Stimulated activated naive B cell treated with anti-CD40 and anti-IgM and Interleukin-4, amounts not matched to agents 10 μg/mL and 1 μg/mL and 100 μg/mL, for 72 hours (primary cell): Measurements from ENCODE around the gene NUDT15.

ENCODE experiments used
- ATAC-seq, 2 donors: fragments of 150-1000 bp; cut with Tn5 transposase; replicated peaks; 2 replicates each; pipeline ENCODE4 v1.10.0; 2021; ENCODE audit warnings: moderate library complexity in 1 of 2
- DNase-seq: peaks from one replicate; pipeline ENCODE4 v3.0.0; 2021
- H3K27ac Mint-ChIP-seq: one replicate; pipeline ENCODE4 v1.8.0; 2022; ENCODE audit warnings: mild to moderate bottlenecking, mixed read lengths
- H3K27me3 Mint-ChIP-seq, 2 donors: one replicate each; pipeline ENCODE4 v1.8.0; 2022; ENCODE audit warnings: mixed read lengths in 2 of 2
- H3K36me3 Mint-ChIP-seq, 2 donors: one replicate each; pipeline ENCODE4 v1.8.0; 2022; ENCODE audit warnings: mixed read lengths in 2 of 2, mild to moderate bottlenecking in 1 of 2
- H3K4me1 Mint-ChIP-seq, 2 donors: one replicate each; pipeline ENCODE4 v1.8.0; 2022; ENCODE audit warnings: mixed read lengths in 2 of 2, mild to moderate bottlenecking in 1 of 2
- H3K4me3 Mint-ChIP-seq, 2 donors: one replicate each; pipeline ENCODE4 v1.8.0; 2022; ENCODE audit warnings: mild to moderate bottlenecking in 2 of 2, mixed read lengths in 2 of 2, moderate library complexity in 1 of 2
- H3K9me3 Mint-ChIP-seq, 2 donors: one replicate each; pipeline ENCODE4 v1.8.0; 2022; ENCODE audit warnings: mixed read lengths in 2 of 2, mild to moderate bottlenecking in 1 of 2

Gene NUDT15

DNA sequence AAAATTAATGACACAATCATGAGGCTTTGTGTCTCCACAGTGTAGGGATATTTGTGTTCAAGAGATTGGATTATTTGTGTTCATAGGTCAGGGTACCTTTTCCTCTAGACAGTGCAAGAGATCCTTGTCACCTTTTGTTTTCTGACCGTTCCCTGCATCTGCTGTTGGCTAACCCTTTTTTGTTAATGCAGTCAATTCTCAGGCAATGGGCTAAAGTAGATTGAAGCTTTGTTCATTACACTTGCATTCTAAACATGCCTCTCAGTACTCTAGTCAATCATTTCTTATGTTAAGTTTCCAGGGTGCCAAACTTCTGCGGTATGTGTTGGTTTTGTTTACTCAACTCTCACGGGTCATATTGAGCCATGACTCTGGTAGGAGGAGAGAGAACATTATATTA lies 59.1 kb downstream of the NUDT15 start:
- Mint-ChIP-seq H3K27me3 (peaks cover 5 to 11% of the 10 kb centered on the region in 2 donors), H3K4me3 (no peak overlapping the region), H3K27ac (no peak overlapping the region)

More for the DNA sequence above, 59.1 kb downstream of the NUDT15 start:
- Mint-ChIP-seq H3K4me1 (peaks cover 17 to 28% of the 10 kb centered on the region in 2 donors), H3K36me3 (peaks cover 5 to 11% of the 10 kb centered on the region in 2 donors), H3K9me3 (peaks cover 0 to 4% of the 10 kb centered on the region in 2 donors)
- ATAC-seq (no peak), DNase-seq (no peak)
